Measurements from ENCODE around the gene LCE1C. TPM values are rescaled to one million over a fixed set of nuclear protein-coding genes. Genes with fewer than 3 reads are reported as not detected.
A peak's percentile ranks its signal among the peaks of the same experiment; 100 is the strongest.

LCE1C gene
- total and polyA plus RNA-seq, 11 donors = not detected

DNA sequence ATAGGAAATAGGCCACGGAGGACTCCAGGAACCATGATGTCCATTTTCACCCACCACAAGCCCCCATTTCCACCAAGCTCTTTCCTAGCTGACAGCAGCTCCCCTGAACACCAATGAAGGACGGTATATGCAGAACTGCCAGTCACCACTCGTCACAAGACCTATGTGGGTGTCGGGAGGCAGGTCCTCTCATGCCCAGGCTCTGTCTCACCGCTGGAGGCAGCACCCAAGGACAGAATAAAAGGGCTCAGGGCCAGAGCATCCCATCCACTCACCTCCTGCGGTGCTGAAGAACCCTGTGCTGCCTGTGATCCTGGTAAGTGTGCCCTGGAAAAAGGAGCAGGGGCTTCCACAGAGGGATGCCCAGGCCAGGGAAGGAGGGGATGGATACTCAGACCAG is 31.6 kb downstream of the LCE1C start, which contains the start of gene LCE1F:
LCE1F (plus strand) TSS at position 266 of the 400 bp plus-strand sequence. CDS start 1,232 bp downstream, outside the sequence.
- DNase-seq (no peak), ATAC-seq (no peak)
- intact Hi-C loops (cut with DNase I) = no loop called here
- TF ChIP-seq POLR2A (IDR thresholded peaks at IDR 0.05) (no peak), CTCF (IDR thresholded peaks at IDR 0.05) (no peak)
- Histone ChIP-seq H3K4me1 (no peaks in the 10 kb centered on the region), H3K27me3 (no peaks in the 10 kb centered on the region), H3K9me3 (peaks cover 0 to 5% (median 0%) of the 10 kb centered on the region in 12 donors), H3K27ac (no peak within 1 kb of the TSS), H3K4me3 (no peak within 1 kb of the TSS), H3K36me3 (no peaks in the 10 kb centered on the region)
- 57 to 65% (median 58%) methylated on average over 5 to 6 of the region's 6 CpGs for WGBS, 4 donors

- Histone ChIP-seq H3K27ac (no peak overlapping the region), H3K4me1 (no peaks in the 10 kb centered on the region), H3K27me3 (peaks cover 0 to 8% (median 0%) of the 10 kb centered on the region in 9 donors), H3K36me3 (no peaks in the 10 kb centered on the region), H3K4me3 (no peak overlapping the region), H3K9me3 (no peaks in the 10 kb centered on the region)
- no peak for ATAC-seq
- DNase-seq = no peak
- WGBS, 4 donors = 55 to 70% (median 60%) methylated on average over 1 of the region's 1 CpG
- TF ChIP-seq CTCF (IDR thresholded peaks at IDR 0.05) = no peak
- TF ChIP-seq POLR2A (IDR thresholded peaks at IDR 0.05) = no peak
- intact Hi-C loops (cut with DNase I) = no loop called here
Observed at GRCh38 chr1:152770411-152770810, 36.0 kb downstream of the LCE1C start.

DNA sequence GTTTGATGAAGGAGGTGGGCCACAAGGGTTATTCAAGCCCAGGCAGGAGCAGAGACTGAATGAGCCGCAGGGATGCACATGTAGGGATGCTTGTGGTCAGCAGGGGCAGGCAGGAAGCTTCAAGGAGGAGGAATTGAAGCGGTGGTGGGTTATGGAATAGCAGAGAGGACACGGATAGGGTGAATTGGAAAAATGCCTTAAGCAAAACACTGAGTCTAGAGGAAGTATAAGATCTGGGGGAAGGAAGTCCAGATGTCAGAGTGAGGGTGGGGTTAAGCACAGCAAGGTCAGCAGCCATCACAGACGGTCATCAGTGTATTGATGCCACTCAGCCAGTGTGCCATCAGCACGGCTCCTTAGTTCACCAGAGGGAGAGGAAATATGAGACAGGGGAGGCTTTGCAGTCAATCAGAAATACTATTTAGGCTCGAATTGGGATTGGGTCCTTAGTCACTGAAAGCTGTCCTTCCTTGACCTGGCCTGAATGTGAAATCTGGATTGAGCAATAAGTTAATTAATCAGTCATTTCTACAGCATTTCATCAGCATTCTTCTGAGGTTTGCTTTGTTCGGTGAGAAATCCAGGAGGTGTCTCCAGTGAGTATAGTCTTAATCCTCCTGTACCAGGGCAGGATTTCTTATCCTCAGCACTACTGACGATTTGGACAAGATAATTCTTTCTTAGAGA is 37.5 kb downstream of the LCE1C start:
- no peaks in the 10 kb centered on the region for H3K36me3 ChIP-seq
- WGBS, 4 donors = 43 to 60% (median 44%) methylated on average over 8 of the region's 8 CpGs
- no peak for DNase-seq
- H3K4me3 ChIP-seq = no peak overlapping the region
- intact Hi-C loops (cut with DNase I) = no loop called here
- TF ChIP-seq POLR2A (IDR thresholded peaks at IDR 0.05) = no peak
- TF ChIP-seq CTCF (IDR thresholded peaks at IDR 0.05) = no peak
- H3K4me1 ChIP-seq = no peaks in the 10 kb centered on the region
- peaks cover 0 to 8% (median 0%) of the 10 kb centered on the region in 9 donors for H3K27me3 ChIP-seq
- no peak overlapping the region for H3K27ac ChIP-seq
- ATAC-seq = peak in 1 of 4 donors; percentile 18
- H3K9me3 ChIP-seq = no peaks in the 10 kb centered on the region

GRCh38 chr1:152761609-152762213 is 44.7 kb downstream of the LCE1C start:
- no peaks in the 10 kb centered on the region for H3K36me3 ChIP-seq
- 83 to 93% (median 83%) methylated on average over 3 of the region's 3 CpGs for WGBS, 4 donors

More at GRCh38 chr1:152761609-152762213, 44.7 kb downstream of the LCE1C start:
- no peak for DNase-seq
- no peak overlapping the region for H3K27ac ChIP-seq
- no peak for TF ChIP-seq POLR2A (IDR thresholded peaks at IDR 0.05)
- no peak for TF ChIP-seq CTCF (IDR thresholded peaks at IDR 0.05)
- intact Hi-C loops (cut with DNase I) = no loop called here
- ATAC-seq = no peak
- no peaks in the 10 kb centered on the region for H3K4me1 ChIP-seq
- no peak overlapping the region for H3K4me3 ChIP-seq
- H3K27me3 ChIP-seq = peaks cover 0 to 8% (median 0%) of the 10 kb centered on the region in 9 donors
- no peaks in the 10 kb centered on the region for H3K9me3 ChIP-seq
